GM23338 (cell line): ENCODE measurements around the gene MAP2K7. TPM values are rescaled to one million over a fixed set of nuclear protein-coding genes. Genes with fewer than 3 reads are reported as not detected.
A peak's percentile ranks its signal among the peaks of the same experiment; 100 is the strongest.

ENCODE experiments used
- ATAC-seq: fragments of 200-7000 bp; cut with Tn5 transposase; 3 replicates; pipeline ENCODE4 v1.9.1; 2020
- DNase-seq: peaks from one replicate; pipeline ENCODE4 v3.0.0-alpha.2; 2015; ENCODE audit warnings: low spot score
- H2AFZ ChIP-seq: fragments of 200-600 bp; sonication (generic); 2 replicates; pipeline ENCODE4 v1.8.0; 2016; ENCODE audit warnings: antibody characterized with exemption, mild to moderate bottlenecking, moderate library complexity
- H3F3A ChIP-seq: fragments of 200-600 bp; sonication (generic); replicated peaks from 2 replicates; pipeline ENCODE4 v1.8.0; 2017; ENCODE audit warnings: antibody characterized with exemption, mixed run types, low read depth
- H3K27ac ChIP-seq: fragments of 200-600 bp; sonication (generic); 2 replicates; pipeline ENCODE4 v1.6.1; 2016; ENCODE audit warnings: low read depth
- H3K27me3 ChIP-seq: fragments of 200-600 bp; sonication (generic); 2 replicates; pipeline ENCODE4 v1.8.0; 2016; ENCODE audit warnings: mild to moderate bottlenecking, mixed run types, moderate library complexity; ENCODE audit not compliant: insufficient read depth
- H3K36me3 ChIP-seq: fragments of 200-600 bp; sonication (generic); 2 replicates; pipeline ENCODE4 v1.8.0; 2016; ENCODE audit warnings: mild to moderate bottlenecking; ENCODE audit not compliant: insufficient read depth
- H3K4me1 ChIP-seq: fragments of 200-600 bp; sonication (generic); 2 replicates; pipeline ENCODE4 v1.8.0; 2016; ENCODE audit warnings: mild to moderate bottlenecking, moderate library complexity; ENCODE audit not compliant: insufficient read depth
- H3K4me2 ChIP-seq: fragments of 200-600 bp; sonication (generic); 2 replicates; pipeline ENCODE4 v1.7.1; 2017; ENCODE audit warnings: mixed run types
- H3K4me3 ChIP-seq: fragments of 200-600 bp; sonication (generic); 2 replicates; pipeline ENCODE4 v1.6.1; 2016; ENCODE audit warnings: mixed run types
- H3K79me2 ChIP-seq: fragments of 200-600 bp; sonication (generic); replicated peaks from 2 replicates; pipeline ENCODE4 v1.8.0; 2017; ENCODE audit warnings: mild to moderate bottlenecking; ENCODE audit not compliant: insufficient read depth
- H3K9me2 ChIP-seq: fragments of 200-600 bp; sonication (generic); 2 replicates; pipeline ENCODE4 v1.8.0; 2017; ENCODE audit not compliant: insufficient read depth
- H4K20me1 ChIP-seq: fragments of 200-600 bp; sonication (generic); replicated peaks from 2 replicates; pipeline ENCODE4 v1.8.0; 2017; ENCODE audit warnings: mild to moderate bottlenecking; ENCODE audit not compliant: insufficient read depth
- H3K27ac Mint-ChIP-seq: 2 replicates; pipeline ENCODE4 v1.8.0; 2020; ENCODE audit warnings: inconsistent platforms, mild to moderate bottlenecking, moderate library complexity, mixed read lengths
- H3K27me3 Mint-ChIP-seq: 3 replicates; pipeline ENCODE4 v1.8.0; 2022; ENCODE audit warnings: low read depth, mild to moderate bottlenecking, moderate library complexity, mixed read lengths, inconsistent platforms; ENCODE audit not compliant: insufficient read depth, poor library complexity
- H3K36me3 Mint-ChIP-seq: 3 replicates; pipeline ENCODE4 v1.8.0; 2021; ENCODE audit warnings: low read depth, mild to moderate bottlenecking, inconsistent platforms, moderate library complexity, mixed read lengths
- H3K4me1 Mint-ChIP-seq: 3 replicates; pipeline ENCODE4 v1.8.0; 2020; ENCODE audit warnings: mild to moderate bottlenecking, inconsistent platforms, mixed read lengths
- H3K4me3 Mint-ChIP-seq: 3 replicates; pipeline ENCODE4 v1.8.0; 2021; ENCODE audit warnings: moderate library complexity, mild to moderate bottlenecking, inconsistent platforms, mixed read lengths
- H3K9me3 Mint-ChIP-seq: 3 replicates; pipeline ENCODE4 v1.8.0; 2020; ENCODE audit warnings: moderate library complexity, mild to moderate bottlenecking, inconsistent platforms, mixed read lengths
- ZNF114 ChIP-seq: fragments of 250-450 bp; sonication (Bioruptor Pico); IDR thresholded peaks from 2 replicates; pipeline ENCODE4 v1.5.0; 2020; ENCODE audit warnings: mild to moderate bottlenecking, moderate library complexity
- polyA plus RNA-seq: library from polyadenylated mRNA; unstranded; fragments of >200 nt; fragmentation: Nextera tagmentation; extraction: Ambion mirVana; gene quantifications from 2 replicates; pipeline ENCODE4 v1.2.1, GENCODE V29; 2016
- total RNA-seq: library from RNA; depleted of rRNA; stranded (reverse); fragments of >200 nt; shearing (Covaris generic); gene quantifications from 2 replicates; pipeline ENCODE4 v1.2.3, GENCODE V29; 2014
- TF ChIP-seq, protein P1 (sequence below): fragments of 250-450 bp; sonication (Bioruptor Pico); IDR thresholded peaks from 2 replicates; pipeline ENCODE4 v1.5.0; 2020; ENCODE audit warnings: mild to moderate bottlenecking, moderate library complexity
- TF ChIP-seq, protein P2 (sequence below), 2 experiments: fragments of 200-600 bp in 1 of 2; sonication (generic) in 1 of 2; conservative IDR thresholded peaks; 2 replicates each; pipeline versions ENCODE4 v1.5.1 to v1.6.1; 2016 to 2017; ENCODE audit warnings: antibody characterized with exemption in 2 of 2, low read depth in 2 of 2, mild to moderate bottlenecking in 2 of 2, moderate library complexity in 1 of 2

The MAP2K7 gene
- total and polyA plus RNA-seq, 2 experiments from 2014 or later, result 11.3 to 22.6 TPM

- TF ChIP-seq, protein P1, sequence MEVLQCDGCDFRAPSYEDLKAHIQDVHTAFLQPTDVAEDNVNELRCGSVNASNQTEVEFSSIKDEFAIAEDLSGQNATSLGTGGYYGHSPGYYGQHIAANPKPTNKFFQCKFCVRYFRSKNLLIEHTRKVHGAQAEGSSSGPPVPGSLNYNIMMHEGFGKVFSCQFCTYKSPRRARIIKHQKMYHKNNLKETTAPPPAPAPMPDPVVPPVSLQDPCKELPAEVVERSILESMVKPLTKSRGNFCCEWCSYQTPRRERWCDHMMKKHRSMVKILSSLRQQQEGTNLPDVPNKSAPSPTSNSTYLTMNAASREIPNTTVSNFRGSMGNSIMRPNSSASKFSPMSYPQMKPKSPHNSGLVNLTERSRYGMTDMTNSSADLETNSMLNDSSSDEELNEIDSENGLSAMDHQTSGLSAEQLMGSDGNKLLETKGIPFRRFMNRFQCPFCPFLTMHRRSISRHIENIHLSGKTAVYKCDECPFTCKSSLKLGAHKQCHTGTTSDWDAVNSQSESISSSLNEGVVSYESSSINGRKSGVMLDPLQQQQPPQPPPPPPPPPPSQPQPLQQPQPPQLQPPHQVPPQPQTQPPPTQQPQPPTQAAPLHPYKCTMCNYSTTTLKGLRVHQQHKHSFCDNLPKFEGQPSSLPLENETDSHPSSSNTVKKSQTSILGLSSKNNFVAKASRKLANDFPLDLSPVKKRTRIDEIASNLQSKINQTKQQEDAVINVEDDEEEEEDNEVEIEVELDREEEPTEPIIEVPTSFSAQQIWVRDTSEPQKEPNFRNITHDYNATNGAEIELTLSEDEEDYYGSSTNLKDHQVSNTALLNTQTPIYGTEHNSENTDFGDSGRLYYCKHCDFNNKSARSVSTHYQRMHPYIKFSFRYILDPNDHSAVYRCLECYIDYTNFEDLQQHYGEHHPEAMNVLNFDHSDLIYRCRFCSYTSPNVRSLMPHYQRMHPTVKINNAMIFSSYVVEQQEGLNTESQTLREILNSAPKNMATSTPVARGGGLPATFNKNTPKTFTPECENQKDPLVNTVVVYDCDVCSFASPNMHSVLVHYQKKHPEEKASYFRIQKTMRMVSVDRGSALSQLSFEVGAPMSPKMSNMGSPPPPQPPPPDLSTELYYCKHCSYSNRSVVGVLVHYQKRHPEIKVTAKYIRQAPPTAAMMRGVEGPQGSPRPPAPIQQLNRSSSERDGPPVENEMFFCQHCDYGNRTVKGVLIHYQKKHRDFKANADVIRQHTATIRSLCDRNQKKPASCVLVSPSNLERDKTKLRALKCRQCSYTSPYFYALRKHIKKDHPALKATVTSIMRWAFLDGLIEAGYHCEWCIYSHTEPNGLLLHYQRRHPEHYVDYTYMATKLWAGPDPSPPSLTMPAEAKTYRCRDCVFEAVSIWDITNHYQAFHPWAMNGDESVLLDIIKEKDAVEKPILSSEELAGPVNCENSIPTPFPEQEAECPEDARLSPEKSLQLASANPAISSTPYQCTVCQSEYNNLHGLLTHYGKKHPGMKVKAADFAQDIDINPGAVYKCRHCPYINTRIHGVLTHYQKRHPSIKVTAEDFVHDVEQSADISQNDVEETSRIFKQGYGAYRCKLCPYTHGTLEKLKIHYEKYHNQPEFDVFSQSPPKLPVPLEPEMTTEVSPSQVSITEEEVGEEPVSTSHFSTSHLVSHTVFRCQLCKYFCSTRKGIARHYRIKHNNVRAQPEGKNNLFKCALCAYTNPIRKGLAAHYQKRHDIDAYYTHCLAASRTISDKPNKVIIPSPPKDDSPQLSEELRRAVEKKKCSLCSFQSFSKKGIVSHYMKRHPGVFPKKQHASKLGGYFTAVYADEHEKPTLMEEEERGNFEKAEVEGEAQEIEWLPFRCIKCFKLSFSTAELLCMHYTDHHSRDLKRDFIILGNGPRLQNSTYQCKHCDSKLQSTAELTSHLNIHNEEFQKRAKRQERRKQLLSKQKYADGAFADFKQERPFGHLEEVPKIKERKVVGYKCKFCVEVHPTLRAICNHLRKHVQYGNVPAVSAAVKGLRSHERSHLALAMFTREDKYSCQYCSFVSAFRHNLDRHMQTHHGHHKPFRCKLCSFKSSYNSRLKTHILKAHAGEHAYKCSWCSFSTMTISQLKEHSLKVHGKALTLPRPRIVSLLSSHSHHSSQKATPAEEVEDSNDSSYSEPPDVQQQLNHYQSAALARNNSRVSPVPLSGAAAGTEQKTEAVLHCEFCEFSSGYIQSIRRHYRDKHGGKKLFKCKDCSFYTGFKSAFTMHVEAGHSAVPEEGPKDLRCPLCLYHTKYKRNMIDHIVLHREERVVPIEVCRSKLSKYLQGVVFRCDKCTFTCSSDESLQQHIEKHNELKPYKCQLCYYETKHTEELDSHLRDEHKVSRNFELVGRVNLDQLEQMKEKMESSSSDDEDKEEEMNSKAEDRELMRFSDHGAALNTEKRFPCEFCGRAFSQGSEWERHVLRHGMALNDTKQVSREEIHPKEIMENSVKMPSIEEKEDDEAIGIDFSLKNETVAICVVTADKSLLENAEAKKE, result no peak
Observed at GRCh38 chr19:7868326-7868670, 35.4 kb upstream of the MAP2K7 start (continued).

DNA sequence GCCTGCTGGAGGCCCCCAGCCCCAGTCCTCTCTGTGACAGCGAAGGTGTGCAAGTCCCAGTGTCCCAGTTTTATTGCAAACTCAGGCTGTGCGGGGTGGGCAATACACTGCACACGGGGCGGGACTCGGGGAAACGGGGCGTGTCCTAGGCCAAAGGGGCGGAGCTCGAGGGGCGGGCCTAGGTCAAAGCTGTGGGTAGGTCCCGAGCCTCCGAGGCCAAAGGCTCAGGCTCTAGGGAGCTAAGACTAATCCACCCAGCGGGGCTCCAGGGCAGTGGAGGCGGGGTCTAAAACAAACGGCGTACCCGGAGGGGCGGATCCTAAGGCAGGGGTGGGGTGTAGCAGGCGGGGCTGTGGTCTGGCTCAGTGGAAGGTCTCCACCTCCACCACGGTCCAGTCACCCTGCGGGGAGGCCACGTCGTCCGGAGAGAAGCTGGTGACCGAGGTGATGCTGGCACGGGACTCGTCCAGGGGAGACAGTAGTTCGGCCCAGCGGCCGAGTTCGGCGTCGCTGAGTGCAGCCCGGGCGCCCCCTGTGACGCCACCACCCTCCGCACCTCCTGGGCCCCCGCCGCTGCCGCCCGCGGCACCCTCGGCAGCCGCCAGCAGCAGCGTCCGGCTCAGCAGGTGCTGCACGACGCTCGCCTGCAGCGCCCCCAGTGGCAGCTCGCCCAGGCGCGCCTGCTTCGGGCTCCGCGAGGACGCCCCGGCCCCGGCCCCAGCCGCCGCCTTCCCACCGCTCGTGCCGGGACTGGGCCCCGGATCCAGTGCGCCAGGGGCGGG lies 34.8 kb upstream of the MAP2K7 start:
- Histone ChIP-seq H3F3A (peaks cover 13% of the 10 kb centered on the region; the same call in 1 of the 2 replicates), H2AFZ (0 out of 2 replicates have a peak overlapping the region, but pooled peaks have one; percentile 43), H3K27ac (no peak overlapping the region), H3K9me2 (no peaks in the 10 kb centered on the region), H3K36me3 (no peaks in the 10 kb centered on the region), H4K20me1 (no peaks in the 10 kb centered on the region), H3K4me3 (peak overlapping the region; percentile 66), H3K4me2 (peak overlapping the region; percentile 91), H3K27me3 (peaks cover 58% of the 10 kb centered on the region), H3K4me1 (peaks cover 23% of the 10 kb centered on the region; the same call in 1 of the 2 replicates), H3K79me2 (no peaks in the 10 kb centered on the region)
- peak; percentile 29 for ATAC-seq
- H3K4me1 Mint-ChIP-seq, result peaks cover 28% of the 10 kb centered on the region
- no peaks in the 10 kb centered on the region for H3K9me3 Mint-ChIP-seq
- H3K27ac Mint-ChIP-seq, result no peak overlapping the region; the same call in 1 of the 2 replicates
- H3K36me3 Mint-ChIP-seq, result peaks cover 5% of the 10 kb centered on the region; the same call in 2 of the 3 replicates
- peak overlapping the region; percentile 67 for H3K4me3 Mint-ChIP-seq
- DNase-seq, result peak; percentile 97
- no peak for TF ChIP-seq ZNF114 (CRISPR knock-in tag)
- TF ChIP-seq, protein P2, sequence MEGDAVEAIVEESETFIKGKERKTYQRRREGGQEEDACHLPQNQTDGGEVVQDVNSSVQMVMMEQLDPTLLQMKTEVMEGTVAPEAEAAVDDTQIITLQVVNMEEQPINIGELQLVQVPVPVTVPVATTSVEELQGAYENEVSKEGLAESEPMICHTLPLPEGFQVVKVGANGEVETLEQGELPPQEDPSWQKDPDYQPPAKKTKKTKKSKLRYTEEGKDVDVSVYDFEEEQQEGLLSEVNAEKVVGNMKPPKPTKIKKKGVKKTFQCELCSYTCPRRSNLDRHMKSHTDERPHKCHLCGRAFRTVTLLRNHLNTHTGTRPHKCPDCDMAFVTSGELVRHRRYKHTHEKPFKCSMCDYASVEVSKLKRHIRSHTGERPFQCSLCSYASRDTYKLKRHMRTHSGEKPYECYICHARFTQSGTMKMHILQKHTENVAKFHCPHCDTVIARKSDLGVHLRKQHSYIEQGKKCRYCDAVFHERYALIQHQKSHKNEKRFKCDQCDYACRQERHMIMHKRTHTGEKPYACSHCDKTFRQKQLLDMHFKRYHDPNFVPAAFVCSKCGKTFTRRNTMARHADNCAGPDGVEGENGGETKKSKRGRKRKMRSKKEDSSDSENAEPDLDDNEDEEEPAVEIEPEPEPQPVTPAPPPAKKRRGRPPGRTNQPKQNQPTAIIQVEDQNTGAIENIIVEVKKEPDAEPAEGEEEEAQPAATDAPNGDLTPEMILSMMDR (conservative IDR thresholded peaks at IDR 0.05; ENCODE audit: low read depth in 2 of 2), result peak; percentile 50 to 76
- peaks cover 70% of the 10 kb centered on the region for H3K27me3 Mint-ChIP-seq
